HepG2 (cell line): ENCODE results near the gene NAGK. TPM values are rescaled to one million over a fixed set of nuclear protein-coding genes. Genes with fewer than 3 reads are reported as not detected.

ENCODE experiments used
- ATAC-seq: fragments of 200-7000 bp; cut with Tn5 transposase; 3 replicates; pipeline ENCODE4 v1.9.1; 2020; ENCODE audit warnings: mild to moderate bottlenecking, moderate library complexity
- BruUV-seq: library from RNA; stranded (reverse); fragments of 400-500 nt; replicated peaks from 2 replicates; lab custom pipeline; 2021; lab: Mats Ljungman, UMichigan
- CTCF ChIA-PET: fragments of 300-600 bp; formaldehyde crosslinking; extraction: SDS; loops from one replicate; lab custom pipeline; 2021; ENCODE audit warnings: low total read pairs, inconsistent platforms, low intra/inter-chr PET ratio; lab: Yijun Ruan, JAX
- POLR2A ChIA-PET: fragments of 350-600 bp; sonication (Branson Sonifier 250); formaldehyde crosslinking; loops from one replicate; lab custom pipeline; 2020; ENCODE audit warnings: antibody characterized with exemption, inconsistent platforms; lab: Yijun Ruan, JAX
- DNase-seq: peaks from one replicate; pipeline ENCODE4 v3.0.0-alpha.2; 2015; ENCODE audit warnings: low spot score
- FAIRE-seq: peaks from 3 replicates; lab custom pipeline; 2011; peaks lifted over from hg19 to GRCh38; lab: Jason Lieb, UNC
- H2AFZ ChIP-seq: one replicate; pipeline ENCODE4 v1.6.1; 2011; ENCODE audit warnings: low read length, inconsistent platforms
- H3K27ac ChIP-seq: fragments of 300-600 bp; 3 replicates; pipeline ENCODE4 v1.8.0; 2011; ENCODE audit warnings: mixed run types, mild to moderate bottlenecking, mixed read lengths, low read length, inconsistent platforms; ENCODE audit not compliant: insufficient read depth; ENCODE audit errors: extremely low read length
- H3K27me3 ChIP-seq, 2 experiments: fragments of 200-600 bp in 1 of 2; 2 replicates in 1 of 2; 3 replicates in 1 of 2; pipeline versions ENCODE4 v1.6.0 to v1.8.0; 2011; ENCODE audit warnings: low read length in 2 of 2, mild to moderate bottlenecking in 2 of 2, moderate library complexity in 2 of 2, inconsistent platforms in 1 of 2; ENCODE audit not compliant: insufficient read depth in 2 of 2, control insufficient read depth in 1 of 2
- H3K36me3 ChIP-seq, 2 experiments: fragments of 200-600 bp in 1 of 2; replicated peaks in 1 of 2; 2 replicates in 1 of 2; 3 replicates in 1 of 2; pipeline versions ENCODE4 v1.5.1 to v1.8.0; 2011; ENCODE audit warnings: low read length in 2 of 2, inconsistent platforms in 1 of 2; ENCODE audit not compliant: insufficient read depth in 2 of 2, control insufficient read depth in 1 of 2
- H3K4me1 ChIP-seq: 2 replicates; pipeline ENCODE4 v1.5.1; 2012; ENCODE audit warnings: low read length, inconsistent platforms; ENCODE audit not compliant: insufficient read depth
- H3K4me2 ChIP-seq: 2 replicates; pipeline ENCODE4 v1.6.0; 2011; ENCODE audit warnings: low read depth, low read length, inconsistent platforms
- H3K4me3 ChIP-seq, 3 experiments: fragments of 200-600 bp in 1 of 3; sonication (generic), shearing (Covaris generic) in 1 of 3; replicated peaks in 1 of 3; 2 replicates each; pipeline ENCODE4 v1.5.1; 2011 to 2016; ENCODE audit warnings: low read length in 3 of 3, inconsistent platforms in 2 of 3, low read depth in 2 of 3, mild to moderate bottlenecking in 2 of 3, control low read depth in 1 of 3, mixed read lengths in 1 of 3; ENCODE audit not compliant: insufficient read depth in 1 of 3
- H3K79me2 ChIP-seq: one replicate; pipeline ENCODE4 v1.6.1; 2011; ENCODE audit warnings: low read length, inconsistent platforms; ENCODE audit not compliant: insufficient read depth
- H3K9ac ChIP-seq: 2 replicates; pipeline ENCODE4 v1.6.0; 2011; ENCODE audit warnings: mild to moderate bottlenecking, low read depth, low read length, inconsistent platforms; ENCODE audit not compliant: insufficient read depth
- H3K9me3 ChIP-seq: 2 replicates; pipeline ENCODE4 v1.5.1; 2012; ENCODE audit warnings: mild to moderate bottlenecking, low read length
- H4K20me1 ChIP-seq: 2 replicates; pipeline ENCODE4 v1.6.0; 2011; ENCODE audit warnings: inconsistent platforms, mild to moderate bottlenecking, low read length, moderate library complexity; ENCODE audit not compliant: insufficient read depth
- DZIP1 ChIP-seq: sonication (generic); formaldehyde crosslinking; IDR thresholded peaks from 2 replicates; pipeline ENCODE4 v1.5.0; 2020; ENCODE audit warnings: mild to moderate bottlenecking, missing genetic modification reagents
- E2F5 ChIP-seq: sonication (generic); formaldehyde crosslinking; conservative IDR thresholded peaks from 2 replicates; pipeline ENCODE4 v1.4.0; 2020; ENCODE audit warnings: missing genetic modification reagents
- HHEX ChIP-seq: IDR thresholded peaks from 2 replicates; pipeline ENCODE4 v1.6.1; 2016; ENCODE audit warnings: control low read depth
- MTA3 ChIP-seq: sonication (generic); formaldehyde crosslinking; IDR thresholded peaks from 2 replicates; pipeline ENCODE4 v1.4.0; 2020; ENCODE audit warnings: missing genetic modification reagents
- NCOR1 ChIP-seq: fragments of 200-600 bp; sonication (generic); IDR thresholded peaks from 2 replicates; pipeline ENCODE4 v1.7.0; 2017; ENCODE audit warnings: antibody characterized with exemption, low read length, borderline replicate concordance
- REXO4 ChIP-seq: sonication (generic); formaldehyde crosslinking; IDR thresholded peaks from 2 replicates; pipeline ENCODE4 v1.8.0; 2022; ENCODE audit warnings: missing genetic modification reagents, mild to moderate bottlenecking, borderline replicate concordance
- ZGPAT ChIP-seq: IDR thresholded peaks from 2 replicates; pipeline ENCODE4 v1.6.1; 2016; ENCODE audit warnings: mild to moderate bottlenecking
- ZNF20 ChIP-seq: sonication (generic); formaldehyde crosslinking; IDR thresholded peaks from 2 replicates; pipeline ENCODE4 v1.4.0; 2020; ENCODE audit warnings: mild to moderate bottlenecking, moderate library complexity, missing genetic modification reagents
- ZNF563 ChIP-seq: sonication (generic); formaldehyde crosslinking; IDR thresholded peaks from 2 replicates; pipeline ENCODE4 v1.8.0; 2022; ENCODE audit warnings: mild to moderate bottlenecking, moderate library complexity, missing genetic modification reagents
- ZNF574 ChIP-seq: sonication (generic); formaldehyde crosslinking; IDR thresholded peaks from 2 replicates; pipeline ENCODE4 v1.4.0; 2020; ENCODE audit warnings: missing genetic modification reagents
- ZNF713 ChIP-seq: sonication (generic); formaldehyde crosslinking; IDR thresholded peaks from 2 replicates; pipeline ENCODE4 v1.4.0; 2020; ENCODE audit warnings: mild to moderate bottlenecking, missing genetic modification reagents
- ZNF770 ChIP-seq: sonication (generic); formaldehyde crosslinking; IDR thresholded peaks from 2 replicates; pipeline ENCODE4 v1.5.0; 2020; ENCODE audit warnings: mild to moderate bottlenecking, missing genetic modification reagents
- WGBS: methylation state at CpG from one replicate; pipeline ENCODE4 v1.1.6; 2017; ENCODE audit warnings: low lambda C conversion rate; 5-methylcytosine and 5-hydroxymethylcytosine counted together
- in situ Hi-C: cut with HindIII; loops from 2 replicates; pipeline ENCODE4 v1.10.0; 2017; ENCODE audit warnings: low pct_unique_long_range_greater_than_20kb; ENCODE audit not compliant: extremely low pct_ligation_motif_present
- intact Hi-C: fragments of 100-400 bp; cut with micrococcal nuclease; formaldehyde crosslinking; loops from one replicate; pipeline ENCODE4 v1.10.0; 2022; ENCODE audit not compliant: unreplicated experiment
- polyA plus RNA-seq, 8 experiments: library from polyadenylated mRNA; depleted of rRNA in 3 of 8; stranded (reverse) in 7 of 8; unstranded in 1 of 8; fragments of >200 nt; fragmentation: Illumina TruSeq in 4 of 8; extraction: Trizol in 4 of 8; gene quantifications; 2 replicates each; pipeline versions ENCODE4 v1.2.1 to v1.2.3, GENCODE V29; 2011 to 2016; ENCODE audit warnings: low read depth in 4 of 8, missing spikeins in 1 of 8, mixed read lengths in 1 of 8; ENCODE audit not compliant: insufficient read depth in 1 of 8
- total RNA-seq, 5 experiments: library from RNA; depleted of rRNA; stranded (reverse); fragments of >200 nt; fragmentation: Illumina TruSeq; extraction: Trizol; gene quantifications; 2 replicates each; pipeline ENCODE4 v1.2.3, GENCODE V29; 2016; ENCODE audit warnings: low read depth in 1 of 5

Gene NAGK
- total and polyA plus RNA-seq, 2 of the 13 experiments (the other 11 are each of a cell fraction or from before 2014, with no cell fraction given): 24.4 to 35.2 TPM

- TF ChIP-seq E2F5 (CRISPR knock-in tag) (no peak), ZNF574 (no peak), ZGPAT (CRISPR knock-in tag) (no peak)
Observed at GRCh38 chr2:71102981-71103681, 34.7 kb downstream of the NAGK start (continued).

- ChIA-PET CTCF (no interaction called here), POLR2A (interaction anchor here (1.4 kb wide), 1 partner anchor 36 kb away, joined by 5 read pairs; the partner anchor contains the start of gene NAGK)
- no peak overlapping the region for H2AFZ ChIP-seq
- H3K79me2 ChIP-seq: no peaks in the 10 kb centered on the region
- H3K4me3 ChIP-seq: no peak overlapping the region
- BruUV-seq: no TSS peak
- FAIRE-seq (no peak), DNase-seq (no peak), ATAC-seq (peak; percentile 15; the same call in 2 of the 3 replicates)
- intact Hi-C loops (no loop called here), in situ Hi-C loops (loop anchor here (5.0 kb wide), 1 partner anchor 53 kb away; no protein-coding TSS in a partner anchor)
- no peaks in the 10 kb centered on the region for H3K27me3 ChIP-seq
- H3K4me2 ChIP-seq: no peak overlapping the region
- 70% methylated on average over 5 of the region's 5 CpGs for WGBS
- H3K27ac ChIP-seq: no peak overlapping the region
- H3K4me1 ChIP-seq: peaks cover 44% of the 10 kb centered on the region
- H3K9ac ChIP-seq: no peak overlapping the region
- H3K36me3 ChIP-seq: peaks cover 0 to 4% of the 10 kb centered on the region in 2 experiments; a peak in 1 of 5 replicates
- no peaks in the 10 kb centered on the region for H4K20me1 ChIP-seq
- no peaks in the 10 kb centered on the region for H3K9me3 ChIP-seq
- TF ChIP-seq ZNF20 (CRISPR knock-in tag): no peak
- no peak for TF ChIP-seq MTA3 (CRISPR knock-in tag)
- TF ChIP-seq HHEX (CRISPR knock-in tag): no peak
- no peak for TF ChIP-seq DZIP1
- no peak for TF ChIP-seq NCOR1
- no peak for TF ChIP-seq ZNF563 (CRISPR knock-in tag)
- no peak for TF ChIP-seq ZNF770
- no peak for TF ChIP-seq REXO4 (CRISPR knock-in tag)
- no peak for TF ChIP-seq ZNF713 (CRISPR knock-in tag)
Observed at GRCh38 chr2:71103809-71104208, 35.4 kb downstream of the NAGK start.
